Measurements from ENCODE around the gene ZNF25. TPM values are rescaled to one million over a fixed set of nuclear protein-coding genes. Genes with fewer than 3 reads are reported as not detected.
"Not testable (repeated sequence)": the region's sequence is repeated elsewhere in the genome, so short reads cannot be mapped to it uniquely, and the experiment has no call there.

The ZNF25 gene
- total RNA-seq, 1 experiment from 2014 or later = 3.7 TPM

- no peak for DNase-seq
- no peak overlapping the region for H3K27ac ChIP-seq
- H3K4me3 ChIP-seq = no peak overlapping the region
- no peaks in the 10 kb centered on the region for H3K27me3 ChIP-seq
- no peaks in the 10 kb centered on the region; the same call in 1 of the 2 replicates for H3K4me1 ChIP-seq
- H3K9me3 ChIP-seq (replicated peaks) = no peaks in the 10 kb centered on the region
- no peaks in the 10 kb centered on the region for H3K36me3 ChIP-seq
Observed at GRCh38 chr10:37972396-37972795, 4.1 kb downstream of the ZNF25 start.

GRCh38 chr10:37965006-37965405, 11.4 kb downstream of the ZNF25 start:
- Histone ChIP-seq H3K36me3 (no peaks in the 10 kb centered on the region), H3K4me1 (no peaks in the 10 kb centered on the region), H3K4me3 (no peak overlapping the region), H3K9me3 (replicated peaks) (no peaks in the 10 kb centered on the region; the same call in 1 of the 2 replicates), H3K27ac (no peak overlapping the region), H3K27me3 (no peaks in the 10 kb centered on the region)
- DNase-seq = no peak

- no peaks in the 10 kb centered on the region for H3K4me1 ChIP-seq
- no peak overlapping the region for H3K4me3 ChIP-seq
- H3K27me3 ChIP-seq = no peaks in the 10 kb centered on the region
- no peak overlapping the region for H3K27ac ChIP-seq
- DNase-seq = no peak
- no peaks in the 10 kb centered on the region for H3K36me3 ChIP-seq
- no peaks in the 10 kb centered on the region; the same call in 1 of the 2 replicates for H3K9me3 ChIP-seq (replicated peaks)
Observed at GRCh38 chr10:37960591-37961137, 15.8 kb downstream of the ZNF25 start.

- Histone ChIP-seq H3K4me3 (no peak overlapping the region), H3K9me3 (replicated peaks) (no peaks in the 10 kb centered on the region), H3K4me1 (no peaks in the 10 kb centered on the region), H3K36me3 (no peaks in the 10 kb centered on the region), H3K27me3 (no peaks in the 10 kb centered on the region), H3K27ac (no peak overlapping the region)
- DNase-seq = no peak
Observed at GRCh38 chr10:37957841-37958240, 18.6 kb downstream of the ZNF25 start.

GRCh38 chr10:37952926-37953325, 23.5 kb downstream of the ZNF25 start:
- Histone ChIP-seq H3K36me3 (no peaks in the 10 kb centered on the region), H3K4me3 (no peak overlapping the region), H3K27ac (no peak overlapping the region; the same call in 1 of the 2 replicates), H3K27me3 (no peaks in the 10 kb centered on the region), H3K4me1 (no peaks in the 10 kb centered on the region), H3K9me3 (replicated peaks) (no peaks in the 10 kb centered on the region)
- DNase-seq = no peak

GRCh38 chr10:37952043-37952755, 24.2 kb downstream of the ZNF25 start:
- Histone ChIP-seq H3K36me3 (no peaks in the 10 kb centered on the region), H3K4me1 (no peaks in the 10 kb centered on the region), H3K9me3 (replicated peaks) (no peaks in the 10 kb centered on the region), H3K27me3 (no peaks in the 10 kb centered on the region), H3K4me3 (no peak overlapping the region), H3K27ac (no peak overlapping the region; the same call in 1 of the 2 replicates)
- no peak for DNase-seq

- Histone ChIP-seq H3K36me3 (no peaks in the 10 kb centered on the region), H3K27ac (no peak overlapping the region), H3K27me3 (no peaks in the 10 kb centered on the region), H3K4me1 (no peaks in the 10 kb centered on the region), H3K9me3 (replicated peaks) (no peaks in the 10 kb centered on the region), H3K4me3 (no peak overlapping the region)
- no peak for DNase-seq
Observed at GRCh38 chr10:37948210-37948609, 28.2 kb downstream of the ZNF25 start.

GRCh38 chr10:37947526-37947925, 28.9 kb downstream of the ZNF25 start:
- no peaks in the 10 kb centered on the region for H3K27me3 ChIP-seq
- no peaks in the 10 kb centered on the region for H3K36me3 ChIP-seq
- no peak for DNase-seq
- no peaks in the 10 kb centered on the region for H3K4me1 ChIP-seq
- H3K27ac ChIP-seq = no peak overlapping the region
- no peak overlapping the region for H3K4me3 ChIP-seq
- H3K9me3 ChIP-seq (replicated peaks) = no peaks in the 10 kb centered on the region

GRCh38 chr10:37937864-37938263, 38.6 kb downstream of the ZNF25 start:
- Histone ChIP-seq H3K9me3 (replicated peaks) (no peaks in the 10 kb centered on the region), H3K36me3 (no peaks in the 10 kb centered on the region), H3K4me3 (no peak overlapping the region), H3K27me3 (no peaks in the 10 kb centered on the region), H3K27ac (no peak overlapping the region), H3K4me1 (no peaks in the 10 kb centered on the region)
- no peak for DNase-seq

- no peak for DNase-seq
- no peaks in the 10 kb centered on the region for H3K36me3 ChIP-seq
Observed at GRCh38 chr10:37934791-37935190, 41.7 kb downstream of the ZNF25 start.

GRCh38 chr10:37930423-37930822, 46.0 kb downstream of the ZNF25 start:
- H3K27ac ChIP-seq = no peak overlapping the region
- no peak overlapping the region for H3K4me3 ChIP-seq
- H3K36me3 ChIP-seq = no peaks in the 10 kb centered on the region
- DNase-seq = no peak
- no peaks in the 10 kb centered on the region for H3K4me1 ChIP-seq
- no peaks in the 10 kb centered on the region for H3K27me3 ChIP-seq
- H3K9me3 ChIP-seq (replicated peaks) = no peaks in the 10 kb centered on the region

More at GRCh38 chr10:37934791-37935190, 41.7 kb downstream of the ZNF25 start:
- Histone ChIP-seq H3K27me3 (no peaks in the 10 kb centered on the region), H3K9me3 (replicated peaks) (no peaks in the 10 kb centered on the region), H3K4me1 (no peaks in the 10 kb centered on the region), H3K4me3 (no peak overlapping the region), H3K27ac (no peak overlapping the region)

- H3K9me3 ChIP-seq (replicated peaks); H3K27ac ChIP-seq; H3K36me3 ChIP-seq; H3K4me3 ChIP-seq; H3K4me1 ChIP-seq; H3K27me3 ChIP-seq; DNase-seq: not testable (repeated sequence)
Observed at GRCh38 chr10:37908165-37908564, 68.3 kb downstream of the ZNF25 start.

GRCh38 chr10:37906382-37906781, 70.1 kb downstream of the ZNF25 start:
- no peak for DNase-seq
- Histone ChIP-seq H3K36me3 (no peaks in the 10 kb centered on the region), H3K27ac (no peak overlapping the region), H3K4me1 (no peaks in the 10 kb centered on the region), H3K4me3 (no peak overlapping the region), H3K9me3 (replicated peaks) (no peaks in the 10 kb centered on the region), H3K27me3 (no peaks in the 10 kb centered on the region)
